GM18909 (cell line): ENCODE measurements around the gene DRD1.
"Not testable (repeated sequence)": the region's sequence is repeated elsewhere in the genome, so short reads cannot be mapped to it uniquely, and the experiment has no call there.

ENCODE experiments used
- ATAC-seq: cut with Tn5 transposase; IDR thresholded peaks from one replicate; pipeline ENCODE4 v1.9.1; 2021; ENCODE audit warnings: mild to moderate bottlenecking; ENCODE audit not compliant: unreplicated experiment, poor library complexity

DRD1 gene

GRCh38 chr5:175436359-175436758 lies 7.6 kb downstream of the DRD1 start:
- no peak for ATAC-seq

- ATAC-seq = no peak
Observed at GRCh38 chr5:175434800-175435199, 9.2 kb downstream of the DRD1 start.

- no peak for ATAC-seq
Observed at GRCh38 chr5:175427762-175428161, 16.2 kb downstream of the DRD1 start.

GRCh38 chr5:175424594-175424993 lies 19.4 kb downstream of the DRD1 start:
- not testable (repeated sequence) for ATAC-seq

- no peak for ATAC-seq
Observed at GRCh38 chr5:175422058-175422457, 21.9 kb downstream of the DRD1 start.

GRCh38 chr5:175420383-175420782 lies 23.6 kb downstream of the DRD1 start:
- no peak for ATAC-seq

- no peak for ATAC-seq
Observed at GRCh38 chr5:175418251-175418650, 25.7 kb downstream of the DRD1 start.

GRCh38 chr5:175417384-175417783 lies 26.6 kb downstream of the DRD1 start:
- ATAC-seq = no peak

GRCh38 chr5:175415303-175415702 lies 28.7 kb downstream of the DRD1 start:
- ATAC-seq = no peak

- no peak for ATAC-seq
Observed at GRCh38 chr5:175410926-175411325, 33.1 kb downstream of the DRD1 start.

- ATAC-seq = no peak
Observed at GRCh38 chr5:175406300-175406699, 37.7 kb downstream of the DRD1 start.

GRCh38 chr5:175397590-175398297 lies 46.2 kb downstream of the DRD1 start:
- ATAC-seq = not testable (repeated sequence)

- ATAC-seq = not testable (repeated sequence)
Observed at GRCh38 chr5:175395430-175395829, 48.6 kb downstream of the DRD1 start.

- ATAC-seq = no peak
Observed at GRCh38 chr5:175394601-175395000, 49.4 kb downstream of the DRD1 start.

- no peak for ATAC-seq
Observed at GRCh38 chr5:175393897-175394296, 50.1 kb downstream of the DRD1 start.

- no peak for ATAC-seq
Observed at GRCh38 chr5:175392236-175392635, 51.7 kb downstream of the DRD1 start.

- no peak for ATAC-seq
Observed at GRCh38 chr5:175390352-175391083, 53.5 kb downstream of the DRD1 start.
